Activated CD8-positive, alpha-beta T cell treated with anti-CD3 and anti-CD28 coated beads for 36 hours (primary cell): Measurements from ENCODE around the gene HCK. TPM values are rescaled to one million over a fixed set of nuclear protein-coding genes. Genes with fewer than 3 reads are reported as not detected.

ENCODE experiments used
- ATAC-seq: fragments of 200-7000 bp; cut with Tn5 transposase; one replicate; pipeline ENCODE4 v1.10.0; 2021; ENCODE audit warnings: mild to moderate bottlenecking, moderate library complexity
- CTCF ChIA-PET: fragments of 350-600 bp; sonication (Branson Sonifier 250); formaldehyde crosslinking; loops from one replicate; lab custom pipeline; 2021; ENCODE audit warnings: antibody characterized with exemption; lab: Charles Lee
- POLR2A ChIA-PET: fragments of 350-600 bp; sonication (Branson Sonifier 250); formaldehyde crosslinking; loops from one replicate; lab custom pipeline; 2021; ENCODE audit warnings: antibody characterized with exemption; lab: Charles Lee
- DNase-seq: peaks from one replicate; pipeline ENCODE4 v3.0.0-alpha.2; 2020
- H3K27ac Mint-ChIP-seq: one replicate; pipeline ENCODE4 v1.8.0; 2021; ENCODE audit warnings: mild to moderate bottlenecking, mixed read lengths
- H3K27me3 Mint-ChIP-seq: one replicate; pipeline ENCODE4 v1.8.0; 2021; ENCODE audit warnings: mixed read lengths
- H3K36me3 Mint-ChIP-seq: one replicate; pipeline ENCODE4 v1.8.0; 2021; ENCODE audit warnings: low read depth, mixed read lengths
- H3K4me1 Mint-ChIP-seq: one replicate; pipeline ENCODE4 v1.8.0; 2021; ENCODE audit warnings: low read depth, mixed read lengths
- H3K4me3 Mint-ChIP-seq: one replicate; pipeline ENCODE4 v1.8.0; 2021; ENCODE audit warnings: mild to moderate bottlenecking, moderate library complexity, mixed read lengths
- H3K9me3 Mint-ChIP-seq: one replicate; pipeline ENCODE4 v1.8.0; 2021; ENCODE audit warnings: mixed read lengths
- intact Hi-C: fragments of 100-400 bp; cut with micrococcal nuclease; formaldehyde crosslinking; loops from one replicate; pipeline ENCODE4 v1.10.0; 2022
- total RNA-seq, 2 experiments: library from RNA; stranded (reverse); gene quantifications; one replicate each; pipeline ENCODE4 v1.2.3, GENCODE V29; 2021
- TF ChIP-seq, protein P1 (sequence below): fragments of 200-600 bp; IDR thresholded peaks from one replicate; pipeline ENCODE4 v1.8.0; 2022; ENCODE audit warnings: antibody characterized with exemption, mild to moderate bottlenecking

The HCK gene
- total RNA-seq, 2 experiments from 2014 or later: not detected

DNA sequence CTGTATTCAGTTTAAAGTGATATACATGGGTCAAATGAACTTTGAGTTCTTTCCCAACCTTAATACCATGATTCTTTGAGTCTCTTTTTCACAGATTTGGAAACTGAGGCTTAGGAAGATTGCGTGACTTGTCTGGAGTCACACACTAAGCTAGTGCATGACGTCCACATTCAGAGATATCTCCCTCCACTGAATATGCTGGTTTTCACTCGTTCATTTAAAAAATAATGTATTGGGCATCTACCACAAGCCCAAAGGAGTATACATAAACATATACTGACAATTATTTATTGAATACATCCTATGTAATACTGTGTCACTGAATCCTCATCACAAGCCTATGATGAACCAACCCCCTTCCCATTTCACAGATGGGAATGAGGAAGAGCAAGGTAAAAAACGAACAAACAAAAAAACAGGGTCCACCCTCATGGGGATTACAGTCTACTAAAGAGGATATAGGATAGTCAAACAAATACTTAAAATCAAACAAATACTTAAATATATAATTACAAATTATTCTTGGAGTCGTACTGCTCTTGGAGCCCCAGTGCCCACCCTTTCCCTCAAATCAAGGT is 56.9 kb downstream of the HCK start:
- no peak for ATAC-seq
- Mint-ChIP-seq H3K4me1 (peaks cover 33% of the 10 kb centered on the region), H3K27me3 (no peaks in the 10 kb centered on the region), H3K36me3 (peaks cover 13% of the 10 kb centered on the region), H3K9me3 (no peaks in the 10 kb centered on the region), H3K4me3 (peak overlapping the region; percentile 99), H3K27ac (peak overlapping the region; percentile 100)
- TF ChIP-seq, protein P1, sequence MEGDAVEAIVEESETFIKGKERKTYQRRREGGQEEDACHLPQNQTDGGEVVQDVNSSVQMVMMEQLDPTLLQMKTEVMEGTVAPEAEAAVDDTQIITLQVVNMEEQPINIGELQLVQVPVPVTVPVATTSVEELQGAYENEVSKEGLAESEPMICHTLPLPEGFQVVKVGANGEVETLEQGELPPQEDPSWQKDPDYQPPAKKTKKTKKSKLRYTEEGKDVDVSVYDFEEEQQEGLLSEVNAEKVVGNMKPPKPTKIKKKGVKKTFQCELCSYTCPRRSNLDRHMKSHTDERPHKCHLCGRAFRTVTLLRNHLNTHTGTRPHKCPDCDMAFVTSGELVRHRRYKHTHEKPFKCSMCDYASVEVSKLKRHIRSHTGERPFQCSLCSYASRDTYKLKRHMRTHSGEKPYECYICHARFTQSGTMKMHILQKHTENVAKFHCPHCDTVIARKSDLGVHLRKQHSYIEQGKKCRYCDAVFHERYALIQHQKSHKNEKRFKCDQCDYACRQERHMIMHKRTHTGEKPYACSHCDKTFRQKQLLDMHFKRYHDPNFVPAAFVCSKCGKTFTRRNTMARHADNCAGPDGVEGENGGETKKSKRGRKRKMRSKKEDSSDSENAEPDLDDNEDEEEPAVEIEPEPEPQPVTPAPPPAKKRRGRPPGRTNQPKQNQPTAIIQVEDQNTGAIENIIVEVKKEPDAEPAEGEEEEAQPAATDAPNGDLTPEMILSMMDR: no peak
- CTCF ChIA-PET: interaction anchor here (1.0 to 2.2 kb wide), 4 partner anchors 17 to 256 kb away, joined by 5 to 15 read pairs (median 6); no protein-coding TSS in a partner anchor
- intact Hi-C loops: no loop called here
- no peak for DNase-seq
- POLR2A ChIA-PET: interaction anchor here (0.9 to 1.4 kb wide), 3 partner anchors 8 to 97 kb away, joined by 3 to 4 read pairs (median 4); no protein-coding TSS in a partner anchor

DNA sequence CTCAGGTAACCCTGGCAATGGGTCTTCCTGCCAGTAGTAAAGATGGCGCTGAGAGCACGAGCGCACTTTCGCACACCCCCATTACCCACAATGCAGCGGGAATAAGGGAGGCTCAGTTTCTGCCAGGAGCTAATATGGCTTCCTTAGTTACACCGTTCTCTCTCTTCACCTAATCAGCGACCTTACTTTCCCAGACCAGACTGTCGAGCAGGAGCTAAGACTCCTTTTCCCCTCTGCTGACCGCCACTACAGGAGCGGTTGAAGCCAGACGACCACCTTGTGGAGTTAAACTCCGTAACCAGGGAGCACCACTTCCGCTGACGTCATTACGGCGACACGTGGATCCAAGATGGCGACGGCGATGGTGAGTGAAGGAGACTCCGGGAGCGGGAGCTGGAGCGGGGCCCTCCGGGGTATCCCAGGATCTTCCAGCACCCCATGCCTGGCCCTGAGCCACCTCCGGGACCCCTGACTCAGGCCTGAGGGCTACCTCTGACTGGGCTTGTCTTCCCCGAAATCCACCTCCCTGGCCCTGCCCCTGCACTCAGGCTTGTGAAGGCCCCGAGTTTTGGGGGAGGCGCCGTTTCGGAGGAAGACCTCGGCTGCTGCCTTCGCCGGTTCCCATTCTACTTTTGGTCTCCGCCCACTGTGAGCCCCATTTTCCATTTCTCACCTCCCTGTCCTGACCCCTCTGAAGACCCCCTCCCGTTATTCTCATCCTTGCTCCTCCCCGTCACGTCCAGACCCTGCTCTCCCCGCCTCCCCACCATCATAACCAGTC is 57.5 kb downstream of the HCK start, which contains the start of gene TM9SF4:
TSS of gene TM9SF4 (plus strand) at position 323 of the 781 bp plus-strand sequence. CDS start at position 350, 27 bp downstream.
- intact Hi-C loops: no loop called here
- no peaks in the 10 kb centered on the region for H3K27me3 Mint-ChIP-seq
- DNase-seq: peak; percentile 94

DNA sequence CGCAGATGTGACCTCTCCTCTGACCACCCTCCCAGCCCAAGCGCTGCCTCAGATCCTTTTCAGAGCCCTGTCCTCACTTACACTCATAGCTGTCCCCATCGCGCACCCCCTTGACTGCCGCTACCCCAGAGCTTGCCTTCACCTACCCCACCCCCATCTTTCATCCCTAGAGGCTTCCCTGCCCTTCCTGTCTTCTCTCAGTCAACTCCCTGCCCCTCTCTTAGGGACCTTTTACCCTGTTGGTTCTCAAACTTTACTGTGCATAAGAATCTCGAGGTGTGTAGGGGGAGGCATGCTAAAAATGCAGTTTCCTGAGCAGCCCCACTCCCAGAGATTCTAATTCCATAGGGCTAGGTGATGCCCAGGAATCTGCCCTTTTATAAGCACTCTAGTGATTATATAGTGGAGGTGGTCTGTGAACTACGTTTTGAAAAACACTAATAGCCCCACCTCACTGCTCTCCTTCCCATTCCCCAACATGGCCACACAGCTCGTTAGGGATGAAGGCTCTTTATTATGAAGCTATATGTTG is 58.2 kb downstream of the HCK start:
- ChIA-PET POLR2A (interaction anchor here (0.7 to 1.4 kb wide), 6 partner anchors 8 to 200 kb away, joined by 3 to 4 read pairs (median 3); no protein-coding TSS in a partner anchor), CTCF (interaction anchor here (1.0 to 1.3 kb wide), 4 partner anchors 8 to 257 kb away, joined by 3 to 6 read pairs (median 5); no protein-coding TSS in a partner anchor)
- Mint-ChIP-seq H3K36me3 (peaks cover 17% of the 10 kb centered on the region), H3K4me3 (peak overlapping the region; percentile 99), H3K27me3 (no peaks in the 10 kb centered on the region), H3K4me1 (peaks cover 44% of the 10 kb centered on the region), H3K9me3 (no peaks in the 10 kb centered on the region), H3K27ac (peak overlapping the region; percentile 100)
- peak; percentile 40 for ATAC-seq
- TF ChIP-seq, protein P1: no peak
- intact Hi-C loops: no loop called here
- no peak for DNase-seq

More for the DNA sequence above, 57.5 kb downstream of the HCK start, which contains the start of gene TM9SF4:
- ChIA-PET POLR2A (interaction anchor here (0.7 to 1.4 kb wide), 4 partner anchors 28 to 199 kb away, joined by 3 to 4 read pairs (median 4); no protein-coding TSS in a partner anchor), CTCF (interaction anchor here (1.0 to 2.2 kb wide), 4 partner anchors 17 to 257 kb away, joined by 5 to 7 read pairs (median 6); no protein-coding TSS in a partner anchor)
- H3K4me3 Mint-ChIP-seq: peak within 1 kb of the TSS; percentile 99
- no peaks in the 10 kb centered on the region for H3K9me3 Mint-ChIP-seq
- ATAC-seq: peak; percentile 86
- TF ChIP-seq, protein P1: no peak
- peaks cover 13% of the 10 kb centered on the region for H3K36me3 Mint-ChIP-seq
- peak within 1 kb of the TSS; percentile 100 for H3K27ac Mint-ChIP-seq
- peaks cover 38% of the 10 kb centered on the region for H3K4me1 Mint-ChIP-seq

DNA sequence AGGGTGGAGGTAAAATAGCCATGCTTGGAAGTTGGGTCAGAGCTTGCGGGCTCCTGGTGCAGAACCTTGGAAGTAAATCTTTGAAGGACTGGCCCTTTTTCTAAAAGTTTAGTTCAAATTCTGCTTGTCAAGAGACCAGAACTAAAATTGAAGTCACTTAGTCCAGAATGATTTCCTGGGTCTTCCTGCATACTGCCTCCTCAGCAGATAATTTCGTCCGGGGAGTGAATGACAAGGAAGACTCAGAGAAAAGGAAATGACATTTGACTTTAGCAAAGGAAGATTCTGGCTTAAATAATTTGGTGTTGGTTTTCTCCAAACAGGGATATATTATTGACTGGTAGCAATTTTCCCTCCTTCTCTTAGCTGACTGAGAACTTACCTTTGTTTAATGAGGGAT is 58.7 kb downstream of the HCK start:
- CTCF ChIA-PET: interaction anchor here (1.0 to 1.3 kb wide), 3 partner anchors 8 to 258 kb away, joined by 3 to 6 read pairs (median 5); no protein-coding TSS in a partner anchor
- intact Hi-C loops: no loop called here
- DNase-seq (no peak), ATAC-seq (no peak)
- Mint-ChIP-seq H3K27ac (peak overlapping the region; percentile 100), H3K36me3 (peaks cover 18% of the 10 kb centered on the region), H3K27me3 (no peaks in the 10 kb centered on the region), H3K4me3 (peak overlapping the region; percentile 99), H3K9me3 (no peaks in the 10 kb centered on the region), H3K4me1 (peaks cover 47% of the 10 kb centered on the region)
- TF ChIP-seq, protein P1: no peak
- POLR2A ChIA-PET: interaction anchor here (1.1 to 1.4 kb wide), 5 partner anchors 8 to 92 kb away, joined by 3 to 4 read pairs (median 3); no protein-coding TSS in a partner anchor
